ENCODE data around the gene CMIP.

DNA sequence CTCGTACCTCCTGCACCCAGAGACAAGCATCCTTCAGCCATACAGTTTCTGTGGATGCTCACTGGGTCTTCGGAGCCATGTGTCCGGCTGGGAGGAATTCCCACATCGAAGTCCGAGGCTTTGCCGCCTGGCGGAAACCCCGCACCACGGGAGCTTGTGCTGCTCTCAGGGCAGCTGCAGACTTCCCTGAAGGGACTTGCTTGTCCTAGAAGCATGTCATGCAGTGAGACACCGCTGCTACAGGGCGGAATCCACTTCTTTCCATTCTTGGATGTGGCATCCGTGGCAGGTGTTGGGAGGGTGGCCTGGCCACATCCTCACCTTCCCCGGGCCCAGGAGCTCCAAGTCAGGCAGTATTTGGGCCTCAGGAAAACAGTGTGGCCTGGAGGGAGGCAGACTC is 122.5 kb downstream of the CMIP start:
- TF ChIP-seq, protein P1, sequence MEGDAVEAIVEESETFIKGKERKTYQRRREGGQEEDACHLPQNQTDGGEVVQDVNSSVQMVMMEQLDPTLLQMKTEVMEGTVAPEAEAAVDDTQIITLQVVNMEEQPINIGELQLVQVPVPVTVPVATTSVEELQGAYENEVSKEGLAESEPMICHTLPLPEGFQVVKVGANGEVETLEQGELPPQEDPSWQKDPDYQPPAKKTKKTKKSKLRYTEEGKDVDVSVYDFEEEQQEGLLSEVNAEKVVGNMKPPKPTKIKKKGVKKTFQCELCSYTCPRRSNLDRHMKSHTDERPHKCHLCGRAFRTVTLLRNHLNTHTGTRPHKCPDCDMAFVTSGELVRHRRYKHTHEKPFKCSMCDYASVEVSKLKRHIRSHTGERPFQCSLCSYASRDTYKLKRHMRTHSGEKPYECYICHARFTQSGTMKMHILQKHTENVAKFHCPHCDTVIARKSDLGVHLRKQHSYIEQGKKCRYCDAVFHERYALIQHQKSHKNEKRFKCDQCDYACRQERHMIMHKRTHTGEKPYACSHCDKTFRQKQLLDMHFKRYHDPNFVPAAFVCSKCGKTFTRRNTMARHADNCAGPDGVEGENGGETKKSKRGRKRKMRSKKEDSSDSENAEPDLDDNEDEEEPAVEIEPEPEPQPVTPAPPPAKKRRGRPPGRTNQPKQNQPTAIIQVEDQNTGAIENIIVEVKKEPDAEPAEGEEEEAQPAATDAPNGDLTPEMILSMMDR (IDR thresholded peaks at IDR 0.05): no peak
- no peak for TF ChIP-seq POLR2A (IDR thresholded peaks at IDR 0.05)

Data from thyroid gland (tissue), 4 donors.